ENCODE results near the gene KYAT1.
"Not testable (repeated sequence)": the region's sequence is repeated elsewhere in the genome, so short reads cannot be mapped to it uniquely, and the experiment has no call there.

Gene KYAT1

DNA sequence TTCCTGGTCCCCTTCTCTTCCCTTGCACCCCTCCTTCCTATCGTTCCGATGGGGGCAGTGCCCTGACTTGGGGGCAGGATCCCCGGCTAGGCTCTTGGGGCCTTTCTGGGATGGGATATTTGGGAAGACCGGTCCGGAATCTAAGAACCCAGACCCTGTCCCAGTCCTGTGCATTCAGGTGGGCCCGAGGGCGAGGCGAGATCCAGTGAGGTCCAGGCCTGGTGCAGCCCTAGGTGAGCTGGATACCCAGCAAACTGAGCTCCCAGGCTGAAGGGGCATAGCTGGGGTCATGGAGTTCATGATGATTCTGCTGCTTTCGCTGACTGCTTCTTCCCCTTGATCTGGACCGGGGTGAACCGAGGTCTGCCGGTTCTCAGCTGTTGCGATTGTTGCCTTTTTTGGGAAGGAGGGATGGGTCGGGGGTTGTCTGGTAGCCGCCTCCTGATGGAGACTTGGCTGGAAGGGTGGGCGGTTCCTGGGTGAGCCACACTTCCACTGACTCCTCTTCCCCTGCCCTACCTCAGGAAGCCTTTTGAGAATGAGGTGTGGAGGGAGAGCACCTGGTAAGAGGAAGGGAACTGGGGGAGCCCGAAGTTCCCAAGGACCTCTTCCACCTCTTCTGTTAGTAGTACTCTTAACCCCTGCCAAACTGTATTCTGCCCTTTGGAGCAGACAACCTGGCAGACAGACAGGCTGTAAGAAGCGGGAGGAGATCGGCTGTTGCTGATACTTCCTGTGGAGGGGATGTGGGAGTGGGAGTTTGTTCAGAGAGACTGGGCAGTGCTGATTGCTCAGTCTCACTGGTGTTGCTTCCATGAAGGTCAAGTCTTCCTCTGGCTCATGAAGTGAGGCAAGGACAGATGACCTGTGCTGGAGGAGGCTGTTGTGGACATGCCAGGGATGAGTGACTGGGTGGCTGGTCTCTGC lies 1.2 kb upstream of the KYAT1 start:
- peak; percentile 39 for DNase-seq

DNA sequence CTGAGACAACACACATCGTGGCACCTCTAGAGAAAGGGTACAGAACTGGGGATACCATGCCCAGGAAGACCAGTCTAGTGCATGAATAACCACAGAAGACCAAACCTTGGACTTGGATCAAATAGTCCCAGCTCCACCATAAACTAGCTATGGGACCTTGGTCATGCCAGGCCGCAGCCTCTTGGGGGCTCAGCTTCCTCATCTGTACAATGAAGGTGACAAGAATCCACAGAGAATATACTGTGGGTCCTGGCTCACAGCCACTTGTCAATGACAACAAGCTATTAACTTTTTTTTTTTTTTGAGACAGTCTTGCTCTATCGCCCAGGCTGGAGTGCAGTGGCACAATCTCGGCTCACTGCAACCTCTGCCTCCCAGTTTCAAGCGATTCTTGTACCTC lies 3.9 kb downstream of the KYAT1 start:
- no peak for DNase-seq

DNA sequence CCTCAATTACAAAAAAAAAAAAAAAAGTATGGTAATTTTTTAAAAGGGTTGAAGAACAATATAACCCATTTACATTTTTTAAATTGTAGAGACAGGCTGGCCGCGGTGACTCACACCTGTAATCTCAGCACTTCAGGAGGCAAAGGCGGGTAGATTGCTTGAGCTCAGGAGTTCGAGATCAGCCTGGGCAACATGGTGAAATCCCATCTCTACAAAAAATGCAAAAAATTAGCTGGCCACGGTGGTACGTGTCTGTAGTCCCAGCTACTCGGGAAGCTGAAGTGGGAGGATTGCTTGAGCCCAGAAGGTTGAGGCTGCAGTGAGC lies 10.8 kb downstream of the KYAT1 start:
- DNase-seq = not testable (repeated sequence)

DNA sequence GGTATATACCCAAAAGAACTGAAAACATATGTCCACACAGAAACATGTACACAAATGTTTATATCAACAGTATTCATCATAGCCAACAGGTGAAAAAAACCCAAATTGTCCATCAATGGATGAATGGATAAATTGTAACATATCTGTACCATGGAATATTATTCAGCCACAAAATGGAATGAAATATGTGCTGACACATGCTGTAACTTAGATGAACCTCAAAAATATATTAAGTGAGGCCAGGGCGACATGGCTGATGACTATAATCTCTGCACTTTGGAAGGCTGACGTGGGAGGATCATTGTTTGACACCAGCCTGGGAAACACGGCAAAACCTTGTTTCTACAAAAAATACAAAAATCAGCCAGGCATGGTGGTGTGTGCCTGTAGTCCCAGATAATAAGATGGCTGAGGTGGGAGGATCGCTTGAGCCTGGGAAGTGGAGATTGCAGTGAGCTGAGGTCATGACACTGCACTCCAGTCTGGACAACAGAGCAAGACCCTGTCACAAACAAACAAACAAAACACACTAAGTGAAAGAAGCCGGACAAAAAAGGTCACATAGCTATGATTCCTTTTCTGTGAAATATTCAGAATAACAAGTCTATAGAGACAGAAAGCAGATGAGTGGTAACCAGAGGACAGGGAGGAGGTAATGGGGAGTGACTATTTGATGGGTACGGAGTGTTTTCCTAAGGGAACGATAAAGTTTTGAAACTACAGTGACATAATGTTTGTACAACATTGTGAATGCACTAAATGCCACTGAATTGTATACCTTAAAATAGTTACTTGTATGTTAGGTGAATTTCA lies 11.4 kb downstream of the KYAT1 start:
- no peak for DNase-seq

DNA sequence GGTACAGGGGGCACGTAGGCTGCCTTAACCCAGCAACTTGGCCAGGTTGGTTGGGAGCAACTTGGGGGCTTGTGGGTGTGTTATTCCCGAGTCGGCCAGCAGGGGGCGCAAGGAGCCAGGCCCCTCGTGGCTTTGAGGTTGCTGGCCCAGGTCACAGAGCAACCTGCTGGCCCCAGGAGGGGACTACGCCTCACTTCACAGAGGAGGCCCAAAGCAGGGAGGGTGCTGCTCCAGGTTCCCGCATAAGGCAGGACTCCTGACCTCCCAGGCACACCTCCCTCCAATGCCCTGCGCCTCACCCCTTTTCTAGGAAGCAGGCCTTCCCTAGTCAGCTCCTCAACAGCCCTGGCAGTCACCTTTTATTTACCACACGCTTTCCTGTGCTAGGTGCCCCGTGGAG lies 18.1 kb downstream of the KYAT1 start:
- DNase-seq = peak; percentile 88

DNA sequence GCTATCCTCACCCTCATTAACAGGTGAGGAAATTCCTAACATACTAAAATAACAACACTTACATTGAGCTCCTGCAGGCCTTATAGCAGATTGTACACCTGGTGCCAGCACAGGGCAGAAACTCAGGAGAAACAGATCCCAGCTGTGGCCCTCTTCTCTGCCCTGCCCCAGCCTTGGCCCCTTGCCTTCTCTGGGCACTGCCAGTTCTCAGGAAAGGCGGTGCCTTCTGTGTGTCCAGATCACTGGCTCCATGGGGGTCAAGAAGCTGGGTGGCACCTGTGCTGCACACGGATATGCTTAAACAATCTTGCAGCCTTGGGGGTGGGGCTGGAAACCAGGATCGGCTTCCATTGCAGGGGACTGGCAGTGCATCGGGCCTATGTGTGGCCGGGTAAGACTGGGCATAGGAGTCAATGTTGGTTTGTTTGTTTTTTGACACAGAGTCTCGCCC lies 19.3 kb downstream of the KYAT1 start:
- DNase-seq = no peak

DNA sequence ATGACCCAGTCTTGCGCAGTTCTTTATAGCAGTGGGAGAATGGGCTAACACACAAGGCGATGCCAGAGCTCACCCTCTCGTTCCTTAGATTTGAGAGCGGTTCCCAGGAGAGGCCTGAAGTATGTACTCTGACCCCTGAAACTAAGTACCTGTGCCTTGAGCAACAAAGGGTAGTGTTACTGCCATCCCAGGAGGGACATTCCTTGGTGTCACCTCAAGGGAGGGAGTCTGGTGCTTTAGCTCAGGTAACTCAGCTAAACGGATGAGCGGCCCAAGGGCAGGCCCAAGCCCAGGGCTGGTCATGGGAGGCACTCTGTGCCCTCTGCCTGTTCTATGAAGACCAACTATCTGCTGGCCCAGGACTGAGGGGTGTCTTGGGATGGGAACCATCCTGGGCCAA lies 20.2 kb downstream of the KYAT1 start:
- no peak for DNase-seq

DNA sequence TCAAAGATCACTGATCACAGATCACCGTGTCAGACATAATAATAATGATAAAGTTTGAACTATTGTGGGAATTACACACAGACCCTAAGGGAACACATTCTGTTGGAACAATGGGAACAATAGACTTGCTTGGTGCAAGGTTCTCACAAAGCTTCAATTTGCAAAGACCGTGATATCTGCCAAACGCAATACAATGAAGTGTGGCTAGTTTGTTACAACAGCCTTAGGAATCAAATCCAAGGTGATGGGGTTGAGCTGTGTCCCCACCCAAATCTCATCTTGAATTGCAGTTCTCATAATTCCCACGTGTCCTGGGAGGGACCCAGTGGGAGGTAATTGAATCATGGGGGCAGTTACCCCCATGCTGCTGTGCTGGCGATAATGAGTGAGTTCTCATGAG lies 20.8 kb downstream of the KYAT1 start:
- DNase-seq = no peak

DNA sequence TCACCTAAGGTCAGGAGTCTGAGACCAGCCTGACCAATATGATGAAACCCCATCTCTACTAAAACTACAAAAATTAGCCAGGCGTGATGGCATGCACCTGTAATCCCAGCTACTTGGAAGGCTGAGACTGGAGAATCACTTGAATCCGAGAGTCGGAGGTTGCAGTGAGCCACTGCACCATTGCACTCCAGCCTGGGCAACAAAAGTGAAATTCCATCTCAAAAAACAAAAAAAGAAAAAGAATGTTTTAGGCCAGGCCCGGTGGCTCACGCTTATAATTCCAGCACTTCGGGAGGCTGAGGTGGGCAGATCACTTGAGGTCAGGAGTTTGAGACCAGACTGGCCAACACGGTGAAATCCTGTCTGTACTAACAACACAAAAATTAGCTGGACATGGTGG lies 23.3 kb downstream of the KYAT1 start:
- DNase-seq = not testable (repeated sequence)

DNA sequence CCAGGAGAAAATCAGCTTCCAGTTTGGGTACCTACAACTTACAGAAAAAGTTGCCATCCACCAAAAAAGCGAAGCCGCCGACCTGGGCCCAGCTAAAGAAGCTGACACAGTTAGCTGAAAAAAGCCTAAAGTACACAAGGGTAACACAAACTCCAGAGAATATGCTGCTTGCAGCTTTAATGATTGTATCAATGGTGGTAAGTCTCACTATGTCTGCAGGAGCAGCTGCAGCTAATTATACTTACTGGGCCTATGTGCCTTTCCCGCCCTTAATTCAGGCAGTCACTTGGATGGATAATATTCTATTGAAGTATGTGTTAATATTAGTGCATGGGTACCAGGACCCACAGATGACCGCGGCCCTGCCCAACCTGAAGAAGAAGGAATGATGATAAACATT lies 27.3 kb downstream of the KYAT1 start:
- not testable (repeated sequence) for DNase-seq

DNA sequence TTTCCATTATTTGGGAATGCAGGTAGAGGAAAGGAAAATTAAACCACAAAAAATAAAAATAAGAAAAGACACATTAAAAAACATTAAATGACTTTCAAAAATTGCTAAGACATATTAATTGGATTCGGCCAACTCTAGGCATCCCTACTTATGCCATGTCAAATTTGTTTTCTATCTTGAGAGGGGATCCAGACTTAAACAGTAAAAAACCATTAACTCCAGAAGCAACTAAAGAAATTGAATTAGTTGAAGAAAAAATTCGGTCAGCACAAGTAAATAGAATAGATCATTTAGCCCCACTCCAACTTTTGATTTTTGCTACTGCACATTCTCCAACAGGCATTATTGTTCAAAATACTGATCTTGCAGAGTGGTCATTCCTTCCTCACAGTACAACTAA lies 29.1 kb downstream of the KYAT1 start:
- not testable (repeated sequence) for DNase-seq

DNA sequence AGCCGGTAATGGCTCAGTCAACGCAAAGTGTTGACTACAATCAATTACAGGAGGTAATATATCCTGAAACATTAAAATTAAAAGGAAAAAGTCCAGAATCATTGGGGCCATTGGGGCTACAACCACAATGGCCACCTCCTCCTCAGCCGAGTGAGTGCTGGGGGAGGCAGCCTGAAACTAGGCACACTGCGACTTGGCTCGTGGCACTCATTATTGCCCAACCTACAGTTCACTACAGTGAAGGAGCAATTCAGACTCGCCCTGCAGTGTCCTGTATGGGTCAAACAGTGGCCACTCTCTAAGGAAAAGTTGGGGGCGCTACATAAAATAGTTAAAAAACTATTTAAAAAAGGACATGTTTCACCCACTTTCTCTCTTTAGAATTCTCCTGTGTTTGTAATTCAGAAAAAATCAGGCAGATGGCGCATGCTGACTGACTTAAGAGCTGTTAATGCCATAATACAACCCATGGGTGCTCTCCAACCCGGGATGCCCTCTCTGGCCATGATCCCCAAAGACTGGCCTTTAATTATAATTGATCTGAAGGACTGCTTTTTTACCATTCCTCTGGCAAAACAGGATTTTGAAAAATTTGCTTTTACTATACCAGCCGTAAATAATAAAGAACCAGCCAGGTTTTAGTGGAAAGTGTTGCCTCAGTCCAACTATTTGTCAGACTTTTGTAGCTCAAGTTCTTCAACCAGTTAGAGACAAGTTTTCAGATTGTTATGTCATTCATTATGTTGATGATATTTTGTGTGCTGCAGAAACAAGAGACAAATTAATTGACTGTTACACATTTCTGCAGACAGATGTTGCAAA lies 29.8 kb downstream of the KYAT1 start:
- not testable (repeated sequence) for DNase-seq

DNA sequence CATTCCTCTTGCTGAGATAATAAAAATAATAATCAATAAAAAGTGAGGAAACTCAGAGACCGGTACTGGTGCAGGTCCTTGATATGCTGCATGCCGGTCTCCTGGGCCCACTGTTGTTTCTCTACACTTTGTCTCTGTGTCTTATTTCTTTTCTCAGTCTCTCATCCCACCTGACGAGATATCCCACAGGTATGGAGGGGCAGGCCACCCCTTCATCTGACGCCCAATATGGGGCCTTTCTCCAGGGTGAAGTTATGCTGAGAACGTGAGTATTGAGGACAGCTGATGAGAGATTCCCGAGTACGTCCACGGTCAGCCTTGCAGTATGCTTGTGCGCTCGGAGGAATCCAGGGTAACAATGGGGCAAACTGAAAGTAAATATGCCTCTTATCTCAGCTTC lies 30.7 kb downstream of the KYAT1 start:
- not testable (repeated sequence) for DNase-seq

DNA sequence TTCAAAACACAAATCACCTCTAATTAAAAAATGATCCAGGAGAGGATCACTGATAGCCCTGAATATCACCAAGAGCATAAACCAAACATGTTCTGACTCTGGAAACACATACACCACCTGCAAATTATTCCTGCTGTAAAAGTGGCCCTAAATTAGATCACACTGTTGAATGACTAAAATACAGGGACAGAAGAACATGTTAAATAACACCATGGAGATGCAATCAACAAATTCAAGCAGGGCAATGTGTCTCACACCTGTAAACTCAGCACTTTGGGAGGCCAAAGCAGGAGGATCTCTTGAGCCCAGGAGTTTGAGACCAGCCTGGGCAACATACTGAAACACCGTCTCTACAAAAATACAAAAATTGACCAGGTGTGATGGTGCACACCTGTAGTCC lies 33.9 kb downstream of the KYAT1 start:
- DNase-seq = no peak

DNA sequence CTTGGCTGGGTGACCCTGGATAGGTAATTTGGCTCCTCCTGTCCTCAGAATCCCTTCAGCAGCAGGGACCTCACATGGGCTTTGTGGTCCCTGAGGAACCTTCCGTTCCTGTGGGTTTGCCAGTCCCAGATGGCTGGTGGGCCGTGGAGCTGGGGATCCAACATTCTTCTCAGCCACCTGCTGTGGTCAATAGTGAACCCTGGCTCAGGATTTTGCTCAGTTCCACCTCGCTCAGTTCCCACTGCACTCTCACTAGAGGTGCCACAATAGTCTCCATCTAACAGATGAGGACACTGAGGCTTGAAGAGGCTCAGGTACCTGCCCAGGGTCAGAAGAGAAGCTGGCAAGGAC lies 35.1 kb downstream of the KYAT1 start:
- no peak for DNase-seq

DNA sequence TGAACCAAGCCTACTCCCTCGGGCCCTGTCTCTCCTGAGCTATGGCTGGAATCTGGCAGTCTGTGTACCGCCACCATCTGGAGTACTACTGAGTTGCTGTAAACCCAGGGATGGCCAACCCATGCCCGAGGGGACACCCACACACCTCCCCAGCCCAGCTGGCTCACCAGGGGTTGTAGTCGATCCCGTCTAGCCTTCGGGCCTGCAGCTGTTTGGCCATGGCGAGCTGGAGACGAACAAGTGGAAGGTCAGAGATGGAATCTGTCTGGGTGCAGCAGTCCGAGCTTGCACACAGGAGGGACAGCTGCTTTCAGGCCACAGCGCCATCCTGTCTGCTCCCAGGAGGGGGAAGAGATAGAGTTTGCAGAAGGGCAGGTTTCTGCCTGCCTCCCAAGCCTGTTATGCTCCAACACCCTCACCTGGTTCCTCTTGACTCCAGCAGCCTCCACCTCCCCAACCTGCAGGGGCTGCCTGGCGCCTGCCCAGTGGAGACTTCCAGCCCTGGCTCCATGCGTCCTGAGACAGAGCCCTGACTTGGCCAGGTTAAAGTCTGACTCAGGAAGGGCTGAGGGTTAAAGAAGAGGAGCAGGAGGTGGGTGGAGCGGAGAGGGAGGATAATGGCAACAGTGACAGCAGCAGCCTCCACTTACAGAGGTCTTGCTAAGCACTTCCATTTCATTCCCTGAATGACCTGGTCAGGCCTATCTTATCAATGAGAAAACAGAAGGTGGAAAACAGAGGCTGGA lies 36.4 kb downstream of the KYAT1 start:
- DNase-seq = no peak

DNA sequence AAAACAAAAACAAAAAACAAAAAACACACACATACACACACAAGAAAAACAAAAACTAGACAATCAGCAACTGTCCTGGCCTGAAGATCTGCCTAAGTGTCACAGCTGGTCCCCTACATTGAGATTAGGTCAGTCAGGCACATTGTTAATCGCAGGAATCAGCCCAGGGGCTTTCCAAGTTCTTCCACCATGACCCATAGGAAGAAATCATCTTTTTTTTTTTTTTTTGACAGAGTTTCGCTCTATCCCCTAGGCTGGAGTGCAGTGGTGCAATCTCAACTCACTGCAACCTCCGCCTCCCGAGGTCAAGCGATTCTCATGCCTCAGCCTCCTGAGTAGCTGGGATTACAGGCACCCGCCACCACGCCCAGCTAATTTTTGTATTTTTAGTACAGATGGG lies 38.6 kb downstream of the KYAT1 start:
- DNase-seq = not testable (repeated sequence)

DNA sequence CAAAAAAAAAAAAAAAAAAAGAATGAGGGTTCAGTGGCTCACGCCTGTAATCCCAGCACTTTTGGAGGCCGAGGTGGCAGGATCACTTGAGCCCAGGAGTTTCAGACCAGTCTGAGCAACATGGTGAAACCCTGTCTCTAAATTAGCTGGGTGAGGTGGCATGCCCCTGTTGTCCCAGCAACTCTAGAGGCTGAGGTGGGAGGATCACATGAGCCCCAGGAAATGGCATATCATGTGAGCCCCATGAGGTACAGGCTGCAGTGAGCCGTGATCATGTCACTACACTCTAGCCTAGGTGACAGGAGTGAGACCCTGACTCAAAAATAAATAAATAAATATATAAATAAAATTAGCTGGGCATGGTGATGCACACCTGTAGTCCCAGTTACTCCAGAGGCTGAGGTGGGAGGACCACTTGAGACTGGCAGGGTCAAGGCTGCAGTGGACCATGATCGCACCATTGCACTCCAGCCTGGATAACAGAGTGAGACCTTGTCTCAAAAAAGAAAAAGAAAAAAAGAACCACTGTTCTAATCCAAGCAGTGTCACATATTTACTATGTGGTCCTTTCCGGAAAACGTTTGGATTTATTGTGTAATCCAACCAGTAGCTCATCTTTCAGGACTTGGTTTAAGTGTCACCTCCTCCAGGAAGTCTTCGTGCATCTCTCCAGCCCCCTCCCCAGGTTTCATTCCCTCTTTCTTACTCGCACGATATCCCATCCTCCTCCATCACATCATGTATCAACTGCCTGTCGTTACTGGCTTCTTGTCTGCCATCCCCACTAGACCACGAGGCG lies 39.9 kb downstream of the KYAT1 start:
- DNase-seq = no peak

DNA sequence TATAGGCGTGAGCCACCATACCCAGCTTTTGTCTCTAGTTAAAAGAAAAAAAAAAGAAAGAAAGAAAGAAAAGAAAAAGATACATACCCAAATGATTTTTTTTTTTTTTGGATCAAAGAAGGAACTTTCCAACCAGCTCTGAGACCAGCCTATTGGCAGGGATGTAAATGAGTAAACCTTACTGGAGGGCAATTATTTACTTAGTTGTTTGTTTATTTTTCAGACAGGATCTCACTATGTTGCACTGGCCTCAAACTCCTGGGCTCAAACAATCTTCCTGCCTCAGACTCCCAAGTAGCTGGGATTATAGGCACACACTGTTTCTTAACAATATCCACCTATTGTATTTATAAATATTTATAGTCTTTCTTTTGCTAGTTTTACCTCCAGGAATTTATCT lies 41.2 kb downstream of the KYAT1 start:
- no peak for DNase-seq

DNA sequence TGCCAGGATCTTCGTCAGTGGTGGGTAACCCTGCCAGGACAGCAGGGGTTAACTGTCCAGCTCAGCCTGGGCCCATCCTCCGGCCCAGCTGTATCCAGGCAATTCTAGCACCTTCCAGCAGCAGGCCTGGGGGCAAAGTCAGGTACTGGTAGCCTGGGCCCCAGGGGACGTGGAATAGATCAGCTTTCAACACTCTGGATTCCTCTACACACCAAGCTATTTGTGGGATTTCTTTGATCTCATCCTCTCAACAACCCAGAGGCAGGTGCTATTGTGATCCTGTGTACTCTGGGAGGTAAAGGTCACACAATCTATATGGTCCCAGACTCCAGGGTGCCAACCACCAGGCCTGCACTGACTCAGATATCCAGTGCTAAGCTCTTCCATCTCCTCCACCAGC lies 43.4 kb downstream of the KYAT1 start:
- DNase-seq = no peak

DNA sequence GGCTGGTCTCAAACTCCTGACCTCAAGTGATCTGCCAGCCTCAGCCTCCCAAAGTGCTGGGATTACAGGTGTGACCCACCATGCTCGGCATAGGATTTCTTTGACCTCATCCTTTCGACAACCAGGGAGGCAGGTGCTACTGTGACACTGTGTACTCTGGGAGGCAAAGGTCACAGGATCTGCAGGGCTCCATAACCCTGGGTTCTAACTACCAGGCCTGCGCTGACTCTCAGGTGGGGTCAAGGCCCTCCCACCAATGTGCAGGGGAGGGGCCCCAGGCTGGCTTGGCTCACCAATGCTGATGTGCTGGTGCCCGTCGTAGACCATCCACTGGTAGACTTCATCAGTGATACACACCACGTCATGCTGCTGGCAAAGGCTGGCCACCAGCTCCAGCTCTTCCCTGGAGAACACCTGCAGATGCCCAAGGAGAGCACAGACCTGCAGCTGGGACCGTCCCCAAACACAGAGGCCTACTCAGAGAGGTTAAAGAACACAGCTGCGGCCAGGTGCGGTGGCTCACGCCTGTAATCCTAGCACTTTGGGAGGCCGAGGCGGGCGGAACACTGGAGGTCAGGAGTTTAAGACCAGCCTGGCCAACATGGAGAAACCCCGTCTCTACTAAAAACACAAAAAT lies 45.1 kb downstream of the KYAT1 start:
- no peak for DNase-seq
